GM12865 (cell line): Measurements from ENCODE around the gene SOX11.

Source experiments
- DNase-seq: peaks from one replicate; pipeline ENCODE4 v3.0.0; 2010; ENCODE audit warnings: low read depth
- H3K4me3 ChIP-seq: 2 replicates; pipeline ENCODE4 v1.5.1; 2011; ENCODE audit warnings: mild to moderate bottlenecking, low read depth, low read length, control low read depth
- TF ChIP-seq, protein P1 (sequence below): IDR thresholded peaks from 2 replicates; pipeline ENCODE4 v1.5.1; 2011; ENCODE audit warnings: low read length, control low read depth, low read depth, inconsistent platforms; ENCODE audit not compliant: insufficient read depth; ENCODE audit errors: missing control alignments

SOX11 gene

DNA sequence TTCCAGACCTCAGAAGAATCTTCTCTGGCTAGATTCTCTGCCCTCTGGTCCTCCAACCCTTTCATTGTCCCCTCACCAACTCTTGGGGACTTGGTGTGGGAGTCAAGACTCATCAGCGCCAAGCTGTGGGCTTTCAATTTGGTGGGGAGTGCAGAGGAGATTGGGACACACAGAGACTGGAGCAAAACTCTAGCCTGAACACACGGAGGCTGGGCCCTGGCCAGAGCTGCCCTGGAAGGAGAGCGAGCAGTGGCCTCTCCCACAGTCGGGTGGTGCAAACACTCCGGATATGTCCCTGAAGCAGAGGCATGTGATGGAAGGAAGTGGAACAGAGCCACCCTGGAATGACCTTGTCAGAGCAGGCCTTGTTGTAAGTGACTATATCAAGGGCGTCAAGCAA lies 8.7 kb upstream of the SOX11 start:
- TF ChIP-seq, protein P1, sequence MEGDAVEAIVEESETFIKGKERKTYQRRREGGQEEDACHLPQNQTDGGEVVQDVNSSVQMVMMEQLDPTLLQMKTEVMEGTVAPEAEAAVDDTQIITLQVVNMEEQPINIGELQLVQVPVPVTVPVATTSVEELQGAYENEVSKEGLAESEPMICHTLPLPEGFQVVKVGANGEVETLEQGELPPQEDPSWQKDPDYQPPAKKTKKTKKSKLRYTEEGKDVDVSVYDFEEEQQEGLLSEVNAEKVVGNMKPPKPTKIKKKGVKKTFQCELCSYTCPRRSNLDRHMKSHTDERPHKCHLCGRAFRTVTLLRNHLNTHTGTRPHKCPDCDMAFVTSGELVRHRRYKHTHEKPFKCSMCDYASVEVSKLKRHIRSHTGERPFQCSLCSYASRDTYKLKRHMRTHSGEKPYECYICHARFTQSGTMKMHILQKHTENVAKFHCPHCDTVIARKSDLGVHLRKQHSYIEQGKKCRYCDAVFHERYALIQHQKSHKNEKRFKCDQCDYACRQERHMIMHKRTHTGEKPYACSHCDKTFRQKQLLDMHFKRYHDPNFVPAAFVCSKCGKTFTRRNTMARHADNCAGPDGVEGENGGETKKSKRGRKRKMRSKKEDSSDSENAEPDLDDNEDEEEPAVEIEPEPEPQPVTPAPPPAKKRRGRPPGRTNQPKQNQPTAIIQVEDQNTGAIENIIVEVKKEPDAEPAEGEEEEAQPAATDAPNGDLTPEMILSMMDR: no peak

DNA sequence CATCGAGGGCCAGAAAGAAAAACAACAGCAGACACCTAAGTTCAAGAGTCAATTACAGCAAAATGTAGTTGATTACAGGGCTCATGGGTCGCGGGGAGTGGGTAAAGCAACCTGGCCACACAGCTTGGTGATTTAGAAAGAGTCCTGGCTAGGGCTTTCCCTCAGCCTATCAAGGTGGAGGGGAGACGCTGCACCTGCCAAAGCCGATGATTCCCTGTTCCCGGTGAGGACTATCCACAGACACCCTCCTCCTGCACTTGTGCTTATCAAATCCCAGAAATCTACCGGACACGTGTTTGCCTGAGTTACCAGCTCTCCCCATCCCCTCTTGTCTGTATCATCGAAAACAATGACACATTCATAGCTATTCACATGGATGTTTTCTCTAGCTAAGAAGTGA lies 7.0 kb upstream of the SOX11 start:
- DNase-seq: no peak
- TF ChIP-seq, protein P1: no peak
- no peak overlapping the region for H3K4me3 ChIP-seq

More for the DNA sequence above, 8.7 kb upstream of the SOX11 start:
- DNase-seq: no peak
- no peak overlapping the region for H3K4me3 ChIP-seq

GRCh38 chr2:5686068-5686467 lies 6.1 kb upstream of the SOX11 start:
- H3K4me3 ChIP-seq: no peak overlapping the region
- TF ChIP-seq, protein P1: no peak
- DNase-seq: no peak

GRCh38 chr2:5686536-5686935 lies 5.6 kb upstream of the SOX11 start:
- no peak for DNase-seq
- no peak overlapping the region for H3K4me3 ChIP-seq
- TF ChIP-seq, protein P1: no peak

- H3K4me3 ChIP-seq: no peak overlapping the region
- DNase-seq: no peak
- TF ChIP-seq, protein P1: no peak
Observed at GRCh38 chr2:5689750-5690149, 2.4 kb upstream of the SOX11 start.

GRCh38 chr2:5690286-5690685 lies 1.9 kb upstream of the SOX11 start:
- DNase-seq: no peak
- TF ChIP-seq, protein P1: no peak
- no peak overlapping the region for H3K4me3 ChIP-seq

GRCh38 chr2:5690718-5691220 lies 1.4 kb upstream of the SOX11 start:
- TF ChIP-seq, protein P1: no peak
- no peak for DNase-seq
- H3K4me3 ChIP-seq: no peak overlapping the region
